Keratinocyte (primary cell): Measurements from ENCODE around the gene DPF3. TPM values are rescaled to one million over a fixed set of nuclear protein-coding genes. Genes with fewer than 3 reads are reported as not detected.

ENCODE experiments used
- DNase-seq: peaks from one replicate; pipeline ENCODE4 v3.0.0-alpha.2; 2011; ENCODE audit warnings: low read depth, missing footprints, low spot score
- FAIRE-seq: peaks from 2 replicates; lab custom pipeline; 2011; peaks lifted over from hg19 to GRCh38; lab: Jason Lieb, UNC
- H2AFZ ChIP-seq: 2 replicates; pipeline ENCODE4 v1.6.0; 2012; ENCODE audit warnings: low read length, control low read depth, inconsistent platforms; ENCODE audit not compliant: control insufficient read depth
- H3K27ac ChIP-seq: 2 replicates; pipeline ENCODE4 v1.5.1; 2011; ENCODE audit warnings: low read length; ENCODE audit not compliant: control insufficient read depth, insufficient read depth
- H3K27me3 ChIP-seq: 3 replicates; pipeline ENCODE4 v1.6.0; 2011; ENCODE audit warnings: low read length; ENCODE audit not compliant: control insufficient read depth, insufficient read depth; ENCODE audit errors: extremely low read depth
- H3K36me3 ChIP-seq, 2 experiments: 2 replicates in 1 of 2; 3 replicates in 1 of 2; pipeline ENCODE4 v1.5.1; 2011; ENCODE audit warnings: low read length in 2 of 2, mild to moderate bottlenecking in 1 of 2; ENCODE audit not compliant: control insufficient read depth in 2 of 2, insufficient read depth in 2 of 2; ENCODE audit errors: extremely low read depth in 1 of 2
- H3K4me1 ChIP-seq: 3 replicates; pipeline ENCODE4 v1.5.1; 2011; ENCODE audit warnings: low read length; ENCODE audit not compliant: control insufficient read depth, insufficient read depth; ENCODE audit errors: extremely low read depth
- H3K4me2 ChIP-seq: 3 replicates; pipeline ENCODE4 v1.6.0; 2011; ENCODE audit warnings: low read depth, low read length; ENCODE audit not compliant: control insufficient read depth, insufficient read depth; ENCODE audit errors: extremely low read depth
- H3K4me3 ChIP-seq, 3 experiments: fragments of 200-600 bp in 1 of 3; sonication (generic) in 1 of 3; 2 replicates in 2 of 3; 3 replicates in 1 of 3; pipeline ENCODE4 v1.5.1; 2011 to 2016; ENCODE audit warnings: low read length in 3 of 3, mild to moderate bottlenecking in 3 of 3, control low read depth in 2 of 3, inconsistent platforms in 1 of 3, low read depth in 1 of 3, mixed read lengths in 1 of 3, mixed run types in 1 of 3, moderate library complexity in 1 of 3; ENCODE audit not compliant: control insufficient read depth in 2 of 3, insufficient read depth in 2 of 3; ENCODE audit errors: extremely low read depth in 1 of 3
- H3K79me2 ChIP-seq: 2 replicates; pipeline ENCODE4 v1.6.0; 2012; ENCODE audit warnings: low read length; ENCODE audit not compliant: control insufficient read depth, insufficient read depth
- H3K9ac ChIP-seq: 3 replicates; pipeline ENCODE4 v1.6.0; 2011; ENCODE audit warnings: low read length; ENCODE audit not compliant: control insufficient read depth, insufficient read depth; ENCODE audit errors: extremely low read depth
- H3K9me1 ChIP-seq: 3 replicates; pipeline ENCODE4 v1.6.0; 2011; ENCODE audit warnings: low read length; ENCODE audit not compliant: control insufficient read depth, insufficient read depth; ENCODE audit errors: extremely low read depth
- H3K9me3 ChIP-seq: 2 replicates; pipeline ENCODE4 v1.5.1; 2012; ENCODE audit warnings: low read depth, low read length; ENCODE audit not compliant: control insufficient read depth
- H4K20me1 ChIP-seq: 3 replicates; pipeline ENCODE4 v1.6.0; 2011; ENCODE audit warnings: low read length; ENCODE audit not compliant: control insufficient read depth, insufficient read depth; ENCODE audit errors: extremely low read depth
- EZH2 ChIP-seq: IDR thresholded peaks from one replicate; pipeline ENCODE4 v1.6.1; 2012; ENCODE audit warnings: inconsistent platforms, mild to moderate bottlenecking, low read length, moderate library complexity
- dilution Hi-C: fragments of 300-500 bp; cut with MboI; formaldehyde crosslinking; loops from one replicate; pipeline ENCODE4 v1.7.0; 2020; ENCODE audit warnings: low sequenced_read_pairs; ENCODE audit not compliant: extremely low pct_ligation_motif_present
- polyA plus RNA-seq, 5 experiments: library from polyadenylated mRNA; depleted of rRNA in 3 of 5; stranded (reverse) in 3 of 5; stranded (forward) in 1 of 5; unstranded in 1 of 5; fragments of >200 nt; gene quantifications; 1 replicate in 1 of 5; 2 replicates in 3 of 5; 3 replicates in 1 of 5; pipeline versions ENCODE4 v1.2.1 to v1.2.3, GENCODE V29; 2011 to 2012; ENCODE audit warnings: missing spikeins in 2 of 5, low read depth in 1 of 5, low replicate concordance in 1 of 5
- TF ChIP-seq, protein P1 (sequence below), 3 experiments: IDR thresholded peaks in 1 of 3; conservative IDR thresholded peaks in 1 of 3; optimal IDR thresholded peaks in 1 of 3; 2 replicates in 2 of 3; 3 replicates in 1 of 3; pipeline versions ENCODE3 to v1.5.1; 2011; ENCODE audit warnings: low read length in 3 of 3, mild to moderate bottlenecking in 3 of 3, moderate library complexity in 2 of 3, control low read depth in 1 of 3, inconsistent platforms in 1 of 3; ENCODE audit not compliant: insufficient read depth in 2 of 3; ENCODE audit errors: extremely low read depth in 1 of 3

Gene DPF3
- polyA plus RNA-seq, 1 donor (not counting 4 experiments of a cell fraction or from before 2014, with no cell fraction given) = 1.1 TPM

DNA sequence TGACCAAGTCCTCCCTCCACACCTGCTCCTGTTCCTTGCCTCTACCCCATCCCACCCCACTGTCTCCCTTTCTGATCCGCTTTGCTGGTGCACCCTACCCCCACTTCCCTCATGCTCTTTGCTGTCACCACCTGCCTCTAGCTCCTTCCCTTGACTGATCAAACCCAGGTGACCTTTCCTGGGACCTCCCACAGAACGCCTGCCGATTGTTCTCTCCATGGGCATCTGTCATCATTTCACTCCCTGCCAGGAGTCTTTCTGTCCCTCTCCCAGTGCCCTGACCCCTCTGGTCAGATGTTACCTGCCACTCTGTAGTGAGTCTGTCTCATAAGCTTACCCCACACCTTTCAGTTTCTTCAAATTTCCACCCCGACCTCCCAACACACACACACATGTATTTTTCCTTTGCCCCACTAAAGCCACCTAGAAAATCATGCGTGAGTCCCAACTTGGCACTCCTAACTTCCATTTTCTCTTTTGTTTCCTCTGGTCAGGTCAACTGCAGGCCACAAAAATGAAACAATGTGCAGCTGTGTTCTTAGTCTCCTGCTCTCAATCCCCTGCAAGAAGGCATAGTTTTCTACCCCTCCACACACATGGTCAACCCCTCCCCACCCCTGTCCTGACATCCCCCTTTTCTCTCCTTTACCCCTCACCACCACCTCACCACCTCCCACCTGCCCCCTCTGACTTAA lies 229.8 kb downstream of the DPF3 start:
- TF ChIP-seq, protein P1, sequence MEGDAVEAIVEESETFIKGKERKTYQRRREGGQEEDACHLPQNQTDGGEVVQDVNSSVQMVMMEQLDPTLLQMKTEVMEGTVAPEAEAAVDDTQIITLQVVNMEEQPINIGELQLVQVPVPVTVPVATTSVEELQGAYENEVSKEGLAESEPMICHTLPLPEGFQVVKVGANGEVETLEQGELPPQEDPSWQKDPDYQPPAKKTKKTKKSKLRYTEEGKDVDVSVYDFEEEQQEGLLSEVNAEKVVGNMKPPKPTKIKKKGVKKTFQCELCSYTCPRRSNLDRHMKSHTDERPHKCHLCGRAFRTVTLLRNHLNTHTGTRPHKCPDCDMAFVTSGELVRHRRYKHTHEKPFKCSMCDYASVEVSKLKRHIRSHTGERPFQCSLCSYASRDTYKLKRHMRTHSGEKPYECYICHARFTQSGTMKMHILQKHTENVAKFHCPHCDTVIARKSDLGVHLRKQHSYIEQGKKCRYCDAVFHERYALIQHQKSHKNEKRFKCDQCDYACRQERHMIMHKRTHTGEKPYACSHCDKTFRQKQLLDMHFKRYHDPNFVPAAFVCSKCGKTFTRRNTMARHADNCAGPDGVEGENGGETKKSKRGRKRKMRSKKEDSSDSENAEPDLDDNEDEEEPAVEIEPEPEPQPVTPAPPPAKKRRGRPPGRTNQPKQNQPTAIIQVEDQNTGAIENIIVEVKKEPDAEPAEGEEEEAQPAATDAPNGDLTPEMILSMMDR (optimal IDR thresholded peaks at IDR 0.05 in 1 of 3, IDR thresholded peaks at IDR 0.05 in 1 of 3, conservative IDR thresholded peaks at IDR 0.05 in 1 of 3; ENCODE audit: extremely low read depth in 1 of 3, insufficient read depth in 2 of 3, low read length in 3 of 3) = no peak
- no peak for TF ChIP-seq EZH2
- no peak overlapping the region for H3K9ac ChIP-seq
- peak overlapping the region; percentile 8 for H3K27ac ChIP-seq
- no peaks in the 10 kb centered on the region for H3K79me2 ChIP-seq
- no peaks in the 10 kb centered on the region for H3K9me3 ChIP-seq
- H3K4me3 ChIP-seq = no peak overlapping the region
- dilution Hi-C loops = no loop called here
- no peaks in the 10 kb centered on the region for H3K27me3 ChIP-seq
- no peaks in the 10 kb centered on the region for H4K20me1 ChIP-seq
- H2AFZ ChIP-seq = no peak overlapping the region
- DNase-seq (no peak), FAIRE-seq (no peak)
- H3K9me1 ChIP-seq = no peaks in the 10 kb centered on the region
- H3K36me3 ChIP-seq = no peaks in the 10 kb centered on the region
- no peak overlapping the region for H3K4me2 ChIP-seq
- H3K4me1 ChIP-seq = peaks cover 31% of the 10 kb centered on the region

DNA sequence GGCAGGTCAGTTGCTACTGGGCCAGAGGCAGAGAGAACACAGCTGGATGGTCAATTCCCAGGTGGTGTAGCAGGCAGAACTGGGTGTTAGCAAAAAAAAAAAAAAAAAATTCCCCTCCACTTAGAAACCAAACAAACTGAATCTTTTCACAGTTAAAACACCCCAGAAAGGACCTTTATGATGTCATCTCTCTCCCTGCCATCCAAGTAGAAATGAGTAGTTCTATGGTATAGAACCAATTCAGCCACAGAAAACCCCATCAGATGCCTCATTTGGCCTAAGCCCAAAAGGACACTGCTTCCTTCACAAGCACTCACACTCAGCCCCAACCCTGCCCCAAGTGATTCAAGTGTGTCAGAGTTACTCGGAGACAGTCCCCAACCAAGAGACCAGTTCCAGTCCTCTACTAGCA lies 230.8 kb downstream of the DPF3 start:
- H3K27me3 ChIP-seq = no peaks in the 10 kb centered on the region
- H2AFZ ChIP-seq = no peak overlapping the region
- no peak for TF ChIP-seq EZH2
- TF ChIP-seq, protein P1 (optimal IDR thresholded peaks at IDR 0.05 in 1 of 3, IDR thresholded peaks at IDR 0.05 in 1 of 3, conservative IDR thresholded peaks at IDR 0.05 in 1 of 3; ENCODE audit: extremely low read depth in 1 of 3, insufficient read depth in 2 of 3, low read length in 3 of 3) = no peak
- no peaks in the 10 kb centered on the region for H3K9me3 ChIP-seq
- dilution Hi-C loops = no loop called here
- H3K4me2 ChIP-seq = no peak overlapping the region
- no peak overlapping the region for H3K9ac ChIP-seq
- H3K4me3 ChIP-seq = no peak overlapping the region
- H4K20me1 ChIP-seq = no peaks in the 10 kb centered on the region
- H3K4me1 ChIP-seq = peaks cover 31% of the 10 kb centered on the region
- FAIRE-seq = no peak
- no peaks in the 10 kb centered on the region for H3K79me2 ChIP-seq
- H3K27ac ChIP-seq = no peak overlapping the region
- no peaks in the 10 kb centered on the region for H3K36me3 ChIP-seq
- H3K9me1 ChIP-seq = no peaks in the 10 kb centered on the region
- no peak for DNase-seq
